A673 (cell line): ENCODE results near the gene MS4A4E.

Experiments
- EZH2 ChIP-seq: fragments of 200-600 bp; sonication (generic); IDR thresholded peaks from 2 replicates; pipeline ENCODE4 v1.6.1; 2017; ENCODE audit warnings: borderline replicate concordance, low read depth, mild to moderate bottlenecking, mixed read lengths, antibody characterized with exemption, low read length; ENCODE audit not compliant: poor library complexity, severe bottlenecking
- TF ChIP-seq, protein P1 (sequence below): fragments of 300-800, 200-600 bp; sonication (generic); conservative IDR thresholded peaks from 2 replicates; pipeline ENCODE4 v1.5.1; 2017; ENCODE audit warnings: low read depth, mild to moderate bottlenecking, antibody characterized with exemption, low read length, moderate library complexity, mixed read lengths

DNA sequence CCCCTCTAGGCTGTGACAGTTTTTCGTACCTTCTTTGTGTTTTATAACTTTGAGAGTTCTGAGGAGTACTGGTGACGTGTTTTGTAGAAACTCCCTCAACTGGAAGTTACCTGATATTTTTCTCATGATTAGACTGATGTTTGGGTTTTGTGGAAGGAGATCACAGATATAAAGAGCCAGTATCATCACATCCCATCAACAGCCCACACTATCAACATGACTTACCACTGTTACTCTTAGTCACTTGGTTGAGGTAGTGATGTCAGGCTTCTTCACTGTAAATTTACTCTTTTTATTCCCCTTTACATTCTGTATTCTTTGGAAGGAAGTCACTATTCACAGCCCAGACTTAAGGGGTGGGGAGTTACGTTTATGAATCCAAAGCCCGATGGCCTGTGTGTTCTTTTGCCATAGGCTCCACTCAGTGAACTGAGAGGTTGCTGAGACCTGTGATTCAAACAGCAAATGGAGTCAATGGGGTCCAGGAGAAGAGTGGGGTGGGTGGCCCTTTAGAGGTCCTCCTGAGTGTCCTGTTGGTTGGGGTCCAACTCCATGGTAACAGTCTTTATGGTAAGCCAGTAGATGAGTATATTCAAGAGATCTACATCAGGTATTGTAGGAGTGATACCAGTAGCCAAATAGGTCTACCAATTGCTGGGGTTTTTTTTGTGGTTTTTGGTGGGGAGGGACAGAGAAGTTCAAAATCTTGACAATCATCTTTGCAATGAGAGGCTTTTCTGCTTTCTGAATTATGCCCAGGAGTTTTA, 15.2 kb upstream of the MS4A4E start:
- TF ChIP-seq EZH2 = no peak
- TF ChIP-seq, protein P1, sequence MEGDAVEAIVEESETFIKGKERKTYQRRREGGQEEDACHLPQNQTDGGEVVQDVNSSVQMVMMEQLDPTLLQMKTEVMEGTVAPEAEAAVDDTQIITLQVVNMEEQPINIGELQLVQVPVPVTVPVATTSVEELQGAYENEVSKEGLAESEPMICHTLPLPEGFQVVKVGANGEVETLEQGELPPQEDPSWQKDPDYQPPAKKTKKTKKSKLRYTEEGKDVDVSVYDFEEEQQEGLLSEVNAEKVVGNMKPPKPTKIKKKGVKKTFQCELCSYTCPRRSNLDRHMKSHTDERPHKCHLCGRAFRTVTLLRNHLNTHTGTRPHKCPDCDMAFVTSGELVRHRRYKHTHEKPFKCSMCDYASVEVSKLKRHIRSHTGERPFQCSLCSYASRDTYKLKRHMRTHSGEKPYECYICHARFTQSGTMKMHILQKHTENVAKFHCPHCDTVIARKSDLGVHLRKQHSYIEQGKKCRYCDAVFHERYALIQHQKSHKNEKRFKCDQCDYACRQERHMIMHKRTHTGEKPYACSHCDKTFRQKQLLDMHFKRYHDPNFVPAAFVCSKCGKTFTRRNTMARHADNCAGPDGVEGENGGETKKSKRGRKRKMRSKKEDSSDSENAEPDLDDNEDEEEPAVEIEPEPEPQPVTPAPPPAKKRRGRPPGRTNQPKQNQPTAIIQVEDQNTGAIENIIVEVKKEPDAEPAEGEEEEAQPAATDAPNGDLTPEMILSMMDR = no peak
